ENCODE data around the gene ZSWIM1. TPM values are rescaled to one million over a fixed set of nuclear protein-coding genes. Genes with fewer than 3 reads are reported as not detected.

Gene ZSWIM1
- total RNA-seq, 1 donor from 2014 or later: 15.1 TPM

- Mint-ChIP-seq H3K27ac (peak overlapping the region; percentile 97), H3K4me1 (ENCODE audit: low read depth) (peaks cover 8% of the 10 kb centered on the region), H3K4me3 (ENCODE audit: low read depth) (peak overlapping the region; percentile 86), H3K27me3 (no peaks in the 10 kb centered on the region), H3K9me3 (ENCODE audit: low read depth) (no peaks in the 10 kb centered on the region), H3K36me3 (ENCODE audit: insufficient read depth) (peaks cover 5% of the 10 kb centered on the region)
- TF ChIP-seq CTCF (IDR thresholded peaks at IDR 0.05; ENCODE audit: unreplicated experiment): peak; percentile 77
- peak; percentile 69 for DNase-seq (ENCODE audit: low spot score, unreplicated experiment)
Measured at GRCh38 chr20:45890077-45890984, 9.3 kb downstream of the ZSWIM1 start.

- no peaks in the 10 kb centered on the region for H3K9me3 Mint-ChIP-seq (ENCODE audit: low read depth)
- no peak for TF ChIP-seq CTCF (IDR thresholded peaks at IDR 0.05; ENCODE audit: unreplicated experiment)
- H3K4me1 Mint-ChIP-seq (ENCODE audit: low read depth): peaks cover 8% of the 10 kb centered on the region
- peaks cover 5% of the 10 kb centered on the region for H3K36me3 Mint-ChIP-seq (ENCODE audit: insufficient read depth)
- H3K27ac Mint-ChIP-seq: peak within 1 kb of the TSS; percentile 97
- peak within 1 kb of the TSS; percentile 86 for H3K4me3 Mint-ChIP-seq (ENCODE audit: low read depth)
- peak; percentile 86 for DNase-seq (ENCODE audit: low spot score, unreplicated experiment)
- H3K27me3 Mint-ChIP-seq: no peaks in the 10 kb centered on the region
Measured at GRCh38 chr20:45890985-45891983, 10.3 kb downstream of the ZSWIM1 start, which contains the start of the genes CTSA and NEURL2. CTSA (plus strand) TSS chr20:45891335; CDS start chr20:45891569, 234 bp downstream. NEURL2 (minus strand) TSS chr20:45891208; CDS start chr20:45890991, 217 bp downstream.

GRCh38 chr20:45892049-45892825 lies 11.2 kb downstream of the ZSWIM1 start:
- Mint-ChIP-seq H3K36me3 (ENCODE audit: insufficient read depth) (peaks cover 7% of the 10 kb centered on the region), H3K4me3 (ENCODE audit: low read depth) (peak overlapping the region; percentile 86), H3K27me3 (no peaks in the 10 kb centered on the region), H3K27ac (peak overlapping the region; percentile 69), H3K4me1 (ENCODE audit: low read depth) (peaks cover 7% of the 10 kb centered on the region), H3K9me3 (ENCODE audit: low read depth) (no peaks in the 10 kb centered on the region)
- no peak for TF ChIP-seq CTCF (IDR thresholded peaks at IDR 0.05; ENCODE audit: unreplicated experiment)
- DNase-seq (ENCODE audit: low spot score, unreplicated experiment): no peak

- peak overlapping the region; percentile 86 for H3K4me3 Mint-ChIP-seq (ENCODE audit: low read depth)
- no peaks in the 10 kb centered on the region for H3K9me3 Mint-ChIP-seq (ENCODE audit: low read depth)
- peak overlapping the region; percentile 46 for H3K27ac Mint-ChIP-seq
- TF ChIP-seq CTCF (IDR thresholded peaks at IDR 0.05; ENCODE audit: unreplicated experiment): no peak
- H3K27me3 Mint-ChIP-seq: no peaks in the 10 kb centered on the region
- peaks cover 7% of the 10 kb centered on the region for H3K36me3 Mint-ChIP-seq (ENCODE audit: insufficient read depth)
- DNase-seq (ENCODE audit: low spot score, unreplicated experiment): no peak
- peaks cover 7% of the 10 kb centered on the region for H3K4me1 Mint-ChIP-seq (ENCODE audit: low read depth)
Measured at GRCh38 chr20:45892828-45893500, 11.9 kb downstream of the ZSWIM1 start.
